Lower leg skin (tissue), 3 donors: ENCODE results near the gene EPHA3.

Experiments
- CTCF ChIP-seq, 3 donors: fragments of 450-650 bp; IDR thresholded peaks; one replicate each; pipeline ENCODE4 v1.5.1; 2016; ENCODE audit warnings: antibody characterized with exemption in 3 of 3, mild to moderate bottlenecking in 3 of 3, moderate library complexity in 2 of 3
- POLR2A ChIP-seq, 2 donors: fragments of 450-650 bp; IDR thresholded peaks; one replicate each; pipeline ENCODE4 v1.6.1; 2016 to 2017; ENCODE audit warnings: antibody characterized with exemption in 2 of 2, mild to moderate bottlenecking in 1 of 2, moderate library complexity in 1 of 2

GRCh38 chr3:89490129-89490528, 382.7 kb downstream of the EPHA3 start:
- TF ChIP-seq POLR2A (IDR thresholded peaks at IDR 0.05), result no peak
- no peak for TF ChIP-seq CTCF (IDR thresholded peaks at IDR 0.05)
